GM19395 (cell line): Measurements from ENCODE around the gene ATOX1.
"Not testable (repeated sequence)": the region's sequence is repeated elsewhere in the genome, so short reads cannot be mapped to it uniquely, and the experiment has no call there.

Experiments
- ATAC-seq: cut with Tn5 transposase; IDR thresholded peaks from one replicate; pipeline ENCODE4 v1.9.1; 2021; ENCODE audit warnings: mild to moderate bottlenecking, moderate library complexity; ENCODE audit not compliant: unreplicated experiment

ATOX1 gene, protein sequence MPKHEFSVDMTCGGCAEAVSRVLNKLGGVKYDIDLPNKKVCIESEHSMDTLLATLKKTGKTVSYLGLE

DNA sequence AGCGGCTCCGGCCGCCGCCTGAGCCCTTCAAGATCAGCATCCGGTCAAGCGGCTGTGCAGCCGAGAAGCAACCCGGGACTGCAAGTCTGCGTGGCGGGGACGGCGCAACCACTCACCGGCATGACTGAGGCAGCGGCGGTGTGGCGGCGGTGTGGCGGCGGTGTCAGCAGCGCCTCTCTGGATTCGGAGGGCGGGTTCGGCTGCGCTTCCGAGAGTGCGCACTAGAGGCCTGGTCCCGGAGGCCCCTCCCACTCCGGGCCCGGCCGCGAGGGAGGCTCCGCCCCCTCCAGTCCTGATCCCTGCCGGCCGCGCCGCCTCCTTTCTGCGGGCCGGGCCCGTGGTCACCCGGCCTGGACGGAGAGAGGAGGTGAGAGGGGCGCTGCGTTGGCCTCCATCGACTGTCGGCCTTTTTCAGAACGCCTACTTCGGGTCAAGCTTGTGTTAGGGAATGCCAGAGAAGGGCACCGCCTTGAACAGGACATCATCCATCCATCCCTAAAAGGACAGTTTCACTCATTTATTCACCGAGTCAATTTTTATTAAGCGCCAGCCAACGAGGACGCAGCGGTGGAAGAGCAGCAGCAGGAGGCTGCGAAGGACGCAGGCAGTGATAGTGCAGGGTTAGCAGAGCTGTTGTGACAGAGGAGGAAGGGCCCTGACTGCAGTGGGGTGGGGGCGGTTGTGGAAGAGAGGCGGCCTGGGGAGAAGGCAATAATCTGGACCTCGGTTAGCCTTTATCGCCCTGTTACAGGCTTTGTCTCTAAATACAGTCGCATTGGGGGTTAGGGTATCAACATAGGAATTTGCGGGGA lies at the start of gene ATOX1:
Gene ATOX1 (minus strand): TSS at position 202 of the 812 bp plus-strand sequence. CDS start 80 bp downstream, at position 122.
- ATAC-seq, result peak; percentile 92

DNA sequence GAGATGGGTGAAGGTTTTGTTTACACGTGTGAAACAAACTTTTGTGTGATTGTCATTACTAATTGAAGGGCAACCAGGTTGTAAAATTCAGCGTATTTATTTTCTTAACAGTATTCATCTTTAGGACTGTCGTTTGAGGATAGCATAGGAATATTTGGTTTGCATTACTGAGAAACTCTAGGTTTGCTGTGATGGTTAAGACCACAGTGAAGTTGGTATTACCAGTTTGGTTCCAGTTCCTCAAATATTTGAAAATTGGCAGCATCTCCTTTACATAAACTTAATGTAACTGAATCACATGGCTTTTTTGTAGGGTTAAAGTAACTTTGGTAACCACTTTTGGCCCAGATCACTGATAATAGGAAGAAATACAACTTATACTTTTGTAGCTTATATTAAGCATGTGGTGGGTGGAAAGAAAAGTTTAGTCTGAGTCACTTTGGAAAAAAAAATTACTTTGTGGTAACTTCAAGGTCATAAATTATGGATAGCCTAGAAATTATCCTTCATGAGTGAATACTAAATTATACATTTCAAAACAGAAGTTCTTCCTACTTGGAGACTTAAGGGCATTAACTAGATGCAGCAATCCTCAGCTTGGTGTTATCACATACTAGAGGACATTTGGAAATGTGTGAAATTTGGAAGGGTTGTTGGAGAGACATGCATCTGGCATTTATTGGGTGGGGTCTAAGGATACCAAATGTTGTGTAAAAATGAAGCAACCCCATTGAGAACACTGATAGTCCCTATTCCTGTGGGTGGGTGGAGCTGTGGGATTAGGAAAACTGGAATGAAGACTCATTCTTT lies 47.2 kb upstream of the ATOX1 start:
- ATAC-seq, result no peak

DNA sequence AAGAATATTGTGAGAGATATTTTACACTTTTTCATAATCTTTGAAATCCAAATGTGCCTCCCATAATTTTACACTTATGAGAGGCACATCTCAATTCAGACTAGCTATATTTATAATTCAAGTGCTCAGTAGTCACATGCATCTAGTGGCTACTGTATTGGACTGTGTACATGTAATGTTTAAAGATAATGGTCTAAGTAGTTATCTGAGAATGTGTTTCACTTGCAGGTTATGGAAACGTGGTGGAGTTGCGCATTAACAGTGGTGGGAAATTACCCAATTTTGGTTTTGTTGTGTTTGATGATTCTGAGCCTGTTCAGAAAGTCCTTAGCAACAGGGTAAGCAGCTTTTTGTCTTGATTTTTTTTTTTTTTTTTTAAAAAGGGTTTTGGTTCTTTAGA lies 42.1 kb upstream of the ATOX1 start:
- ATAC-seq, result no peak

DNA sequence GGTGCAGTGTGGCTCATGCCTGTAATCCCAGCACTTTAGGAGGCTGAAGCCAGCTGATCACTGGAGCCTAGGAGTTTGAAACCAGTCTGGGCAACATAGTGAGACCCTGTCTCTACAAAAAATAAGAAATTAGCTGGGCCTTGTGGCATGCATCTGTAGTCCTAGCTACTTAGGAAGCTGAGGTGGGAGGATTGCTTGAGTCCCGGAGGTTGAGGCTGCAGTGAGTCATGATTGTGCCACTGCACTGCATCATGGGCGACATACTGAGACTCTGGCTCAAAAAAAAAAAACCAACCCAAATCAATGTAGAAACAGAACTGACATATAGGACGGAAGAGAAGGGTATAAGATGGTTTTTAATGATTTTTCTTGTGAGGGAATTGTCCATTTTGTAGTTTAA lies 41.0 kb upstream of the ATOX1 start:
- ATAC-seq, result no peak

DNA sequence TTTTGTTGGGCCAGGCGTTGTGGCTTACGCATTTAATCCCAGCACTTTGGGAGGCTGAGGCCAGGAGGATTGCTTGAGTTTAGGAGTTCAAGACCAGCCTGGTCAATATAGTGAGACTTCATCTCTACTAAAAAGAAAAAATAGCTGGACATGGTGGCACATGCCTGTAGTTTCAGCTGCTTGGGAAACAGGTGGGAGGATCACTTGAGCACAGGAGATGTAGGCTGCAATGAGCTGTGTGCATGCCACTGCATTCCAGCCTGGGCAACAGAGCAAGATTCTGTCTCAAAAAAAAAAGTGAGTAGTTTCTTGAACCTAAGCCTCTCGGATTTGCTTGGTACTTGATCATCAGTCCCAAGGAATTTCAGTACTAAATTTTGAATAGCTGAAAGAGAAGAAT lies 40.2 kb upstream of the ATOX1 start:
- no peak for ATAC-seq

DNA sequence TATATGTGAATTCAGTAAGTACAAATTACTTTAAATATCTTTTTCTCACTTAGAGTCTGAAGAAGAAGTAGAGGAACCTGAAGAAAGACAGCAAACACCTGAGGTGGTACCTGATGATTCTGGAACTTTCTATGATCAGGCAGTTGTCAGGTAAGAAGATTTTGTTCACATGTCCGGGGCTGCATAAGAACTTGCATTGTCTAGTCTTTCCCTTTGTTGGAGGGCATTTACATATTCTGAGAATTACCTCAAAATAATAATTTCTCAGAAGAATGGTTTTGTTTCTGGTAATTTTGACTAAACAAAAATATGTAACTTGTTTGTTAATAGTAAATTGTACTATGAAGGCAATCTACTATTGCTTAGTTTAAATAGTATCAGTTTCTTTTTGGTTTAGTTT lies 37.0 kb upstream of the ATOX1 start:
- ATAC-seq, result no peak

DNA sequence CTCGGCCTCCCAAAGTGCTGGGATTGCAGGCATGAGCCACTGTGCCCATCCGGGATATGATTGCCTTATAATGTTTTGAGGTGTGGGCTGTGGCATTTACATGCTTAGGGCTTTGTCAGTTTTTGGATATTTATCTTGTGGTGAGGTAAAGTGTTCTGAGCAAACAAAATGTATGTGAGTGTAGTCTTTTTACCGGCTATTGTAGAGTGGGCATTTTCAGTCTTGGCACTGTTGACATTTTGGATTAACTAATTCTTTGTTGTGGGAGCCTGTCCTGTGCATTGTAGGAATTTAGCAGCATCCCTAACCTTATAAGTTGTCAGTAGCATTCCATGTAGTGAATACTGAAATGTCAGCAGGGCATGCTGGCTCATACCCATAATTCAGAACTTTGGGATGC lies 34.9 kb upstream of the ATOX1 start:
- ATAC-seq, result no peak

DNA sequence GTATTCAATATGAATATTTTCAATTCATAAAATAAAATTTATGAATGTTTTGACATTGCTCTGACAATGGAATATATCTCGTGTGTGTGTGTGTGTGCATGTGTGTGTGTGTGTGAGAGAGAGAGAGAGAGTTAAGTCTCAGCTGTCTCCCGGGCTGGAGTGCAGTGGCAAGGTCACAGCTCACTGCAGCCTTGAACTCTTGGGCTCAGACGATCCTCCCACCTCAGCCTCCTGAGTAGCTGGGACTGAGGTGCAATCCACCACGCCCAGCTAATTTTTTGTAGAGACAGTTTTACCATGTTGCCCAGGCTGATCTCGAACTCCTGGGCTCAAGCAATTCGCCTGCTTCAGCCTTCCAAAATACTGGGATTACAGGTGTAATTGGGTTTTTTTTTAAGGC lies 29.4 kb upstream of the ATOX1 start:
- no peak for ATAC-seq

DNA sequence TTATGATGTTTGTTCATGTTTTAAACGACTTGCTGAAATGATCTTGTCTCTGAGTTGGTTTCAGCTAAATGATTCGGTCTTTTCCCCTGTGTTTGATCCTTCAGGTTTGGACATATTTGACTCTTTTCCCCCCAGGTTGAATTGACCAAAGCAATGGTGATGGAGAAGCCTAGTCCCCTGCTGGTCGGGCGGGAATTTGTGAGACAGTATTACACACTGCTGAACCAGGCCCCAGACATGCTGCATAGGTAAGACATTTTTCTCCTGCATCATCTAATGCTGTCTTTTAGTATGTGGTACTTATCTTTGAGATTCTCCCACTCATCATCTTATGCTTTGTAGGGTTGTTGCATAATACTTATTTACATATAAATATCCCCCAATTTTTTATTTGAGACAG lies 28.0 kb upstream of the ATOX1 start:
- no peak for ATAC-seq

DNA sequence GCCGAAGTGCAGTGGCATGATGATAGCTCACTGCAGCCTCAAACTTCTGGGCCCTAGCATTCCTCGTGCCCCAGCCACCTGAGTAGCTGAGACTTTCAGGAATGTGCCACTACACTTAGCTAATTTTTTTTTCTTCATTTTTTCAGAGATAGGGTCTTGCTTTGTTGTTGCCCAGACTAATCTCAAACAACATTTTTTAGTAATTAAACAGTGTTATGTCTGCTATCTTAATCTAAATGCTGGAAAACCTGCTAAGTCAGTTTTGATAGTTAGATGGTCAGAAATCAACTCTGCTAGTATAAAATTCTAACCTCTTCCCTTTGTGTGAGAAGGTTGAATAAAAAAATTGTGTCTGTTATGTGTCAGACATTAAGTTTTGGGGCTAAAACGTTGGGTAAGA lies 25.7 kb upstream of the ATOX1 start:
- ATAC-seq, result no peak

DNA sequence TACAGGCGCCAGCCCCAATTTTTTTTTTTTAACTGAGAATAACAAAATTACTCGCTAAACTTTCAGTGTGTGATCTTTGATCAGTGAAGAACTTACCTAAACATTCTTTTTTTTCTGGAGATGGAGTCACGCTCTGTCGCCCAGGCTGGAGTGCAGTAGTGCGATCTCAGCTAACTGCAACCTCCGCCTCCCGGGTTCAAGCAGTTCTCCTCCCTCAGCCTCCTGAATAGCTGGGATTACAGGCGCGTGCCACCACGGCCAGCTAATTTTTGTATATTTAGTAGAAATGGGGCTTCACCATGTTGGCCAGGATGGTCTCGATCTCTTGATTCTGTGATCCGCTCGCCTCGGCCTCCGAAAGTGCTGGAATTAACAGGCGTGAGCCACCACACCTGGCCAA lies 25.2 kb upstream of the ATOX1 start:
- ATAC-seq, result not testable (repeated sequence)

DNA sequence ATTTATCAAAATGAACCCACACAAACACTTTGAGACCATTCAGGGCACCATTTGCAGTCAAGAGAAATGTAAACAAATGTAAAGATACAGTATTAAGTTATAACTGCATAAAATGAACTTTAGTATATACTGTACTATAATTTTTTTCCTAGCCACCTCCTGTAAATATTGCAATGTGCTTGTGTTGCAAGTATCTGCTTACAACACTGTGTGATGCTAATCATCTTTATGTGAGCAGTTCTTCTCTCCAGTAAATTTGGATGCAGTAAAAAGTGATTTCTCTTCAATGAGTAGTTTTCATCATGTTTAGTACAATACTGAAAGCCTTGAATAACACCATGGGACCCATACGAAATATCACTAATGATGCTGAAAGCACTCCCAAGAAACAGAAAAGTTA lies 22.8 kb upstream of the ATOX1 start:
- ATAC-seq, result no peak

DNA sequence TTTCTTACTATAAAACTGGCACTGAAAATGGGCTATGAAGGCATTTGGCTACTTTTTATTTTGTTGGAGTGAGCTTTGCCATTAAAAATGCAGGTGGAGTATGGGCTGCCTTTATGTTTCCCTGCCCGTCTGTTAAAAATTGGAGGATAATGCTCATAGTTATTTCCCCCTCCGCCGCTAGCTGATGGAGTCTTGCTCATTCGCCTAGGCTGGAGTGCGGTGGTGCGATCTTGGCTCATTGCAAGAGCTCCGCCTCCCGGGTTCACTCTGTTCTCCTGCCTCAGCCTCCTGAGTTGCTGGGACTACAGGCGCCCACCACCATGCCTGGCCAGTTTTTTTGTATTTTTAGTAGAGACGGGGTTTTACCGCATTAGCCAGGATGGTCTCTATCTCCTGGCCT lies 21.9 kb upstream of the ATOX1 start:
- ATAC-seq, result no peak

DNA sequence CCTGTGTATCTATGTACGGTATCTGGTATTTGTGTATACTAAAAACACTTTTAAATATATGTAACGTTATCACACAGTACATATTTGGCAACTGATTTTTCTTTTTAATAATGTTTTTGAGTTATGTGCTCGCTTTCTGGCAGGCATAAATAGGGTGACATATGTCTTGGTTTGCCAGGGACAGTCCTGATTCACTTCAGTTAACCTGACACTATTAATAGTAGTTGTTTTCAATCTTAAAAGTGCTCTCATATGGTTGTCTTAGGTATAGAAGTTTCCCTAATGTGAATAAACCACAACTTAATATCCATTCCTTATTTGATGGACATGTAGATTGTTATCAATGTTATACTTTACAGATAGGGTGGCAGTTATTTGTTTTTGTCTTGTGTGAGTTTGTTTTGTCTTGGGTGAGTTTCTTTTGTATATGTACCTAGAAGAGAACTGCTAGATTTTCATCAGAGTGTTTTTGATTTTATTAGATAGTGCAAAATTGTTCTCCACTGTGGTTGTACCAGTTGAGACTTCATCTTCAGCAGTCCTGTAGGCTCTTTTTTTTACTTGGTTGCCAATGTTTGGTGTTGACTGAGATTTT lies 21.2 kb upstream of the ATOX1 start:
- no peak for ATAC-seq

DNA sequence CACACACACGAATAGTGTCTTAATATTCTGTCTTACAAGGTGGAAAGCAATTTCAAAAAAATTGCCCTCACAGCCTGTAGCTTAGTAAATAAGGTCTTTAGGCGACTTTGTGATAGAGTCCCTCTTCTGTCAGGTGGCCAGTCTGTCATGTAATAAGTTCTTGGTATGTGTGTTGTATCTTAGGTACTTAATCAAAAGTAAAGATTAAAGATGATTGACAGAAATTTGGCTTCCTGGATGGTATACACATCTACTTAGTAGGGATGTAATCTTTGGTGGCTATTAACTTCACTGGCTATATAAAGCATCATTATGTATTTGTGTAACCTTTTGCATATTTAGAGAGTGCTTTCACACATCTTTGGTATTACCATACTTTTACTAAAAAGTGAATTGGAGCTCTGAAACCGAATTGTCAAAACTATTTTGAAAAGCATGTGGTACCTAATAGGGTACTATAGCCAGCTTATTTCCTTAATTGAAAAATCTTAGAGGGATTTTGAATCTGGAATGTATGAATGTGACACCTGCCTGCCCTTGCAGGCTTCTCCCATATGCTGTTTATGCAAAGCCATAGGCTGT lies 16.7 kb upstream of the ATOX1 start:
- no peak for ATAC-seq

DNA sequence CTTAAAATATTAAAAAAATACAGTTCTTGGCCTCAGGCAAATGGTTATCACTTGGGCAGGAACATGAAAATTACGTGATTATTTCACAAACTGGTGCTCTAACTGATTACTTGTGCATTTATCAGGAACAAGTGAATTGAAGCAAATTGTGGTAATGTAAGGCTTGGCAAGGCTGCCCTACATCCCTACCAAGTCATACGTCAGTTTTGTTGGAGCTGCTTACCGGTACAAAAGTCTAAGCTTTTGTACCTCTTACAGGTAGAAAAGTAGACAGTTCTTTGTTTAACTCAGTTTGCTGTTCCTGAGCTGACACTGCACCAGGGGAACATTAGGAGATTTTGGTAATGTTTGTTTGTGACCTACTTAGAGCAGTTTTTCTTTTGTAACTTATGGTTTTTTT lies 15.5 kb upstream of the ATOX1 start:
- no peak for ATAC-seq

DNA sequence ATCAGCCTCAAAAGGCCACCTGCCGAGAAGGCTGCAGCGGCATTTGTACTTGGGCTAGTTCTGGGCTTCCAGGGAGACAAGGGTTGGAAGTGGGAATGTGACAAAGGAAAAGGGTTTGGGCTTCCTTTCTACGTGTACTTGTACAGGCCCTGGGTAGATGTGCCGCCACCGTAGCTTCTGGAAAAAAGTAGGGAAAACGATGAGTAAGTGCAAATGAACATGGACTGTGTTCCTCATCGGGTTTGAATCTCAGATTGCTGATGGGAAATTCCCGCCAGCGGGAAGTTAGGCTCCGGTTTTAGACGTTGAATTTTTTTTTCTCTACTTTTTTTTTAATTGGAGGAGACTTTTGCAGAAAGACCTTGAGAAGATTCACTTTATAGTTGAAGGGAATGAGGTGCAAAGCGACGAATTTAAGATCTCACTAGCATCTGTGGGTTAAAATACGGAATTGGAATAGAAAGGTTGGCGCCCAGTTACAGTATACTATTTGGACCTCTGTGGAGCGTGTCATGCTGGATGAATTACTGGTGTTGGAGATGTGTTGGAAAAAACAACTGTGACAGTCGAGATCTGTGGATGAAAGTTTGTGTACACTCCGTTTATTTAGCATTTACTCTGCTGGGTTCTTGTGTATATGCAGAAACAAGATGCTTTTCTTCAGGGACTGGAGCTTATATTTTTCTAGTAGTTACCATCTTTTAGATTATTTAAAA lies 14.6 kb upstream of the ATOX1 start:
- no peak for ATAC-seq

DNA sequence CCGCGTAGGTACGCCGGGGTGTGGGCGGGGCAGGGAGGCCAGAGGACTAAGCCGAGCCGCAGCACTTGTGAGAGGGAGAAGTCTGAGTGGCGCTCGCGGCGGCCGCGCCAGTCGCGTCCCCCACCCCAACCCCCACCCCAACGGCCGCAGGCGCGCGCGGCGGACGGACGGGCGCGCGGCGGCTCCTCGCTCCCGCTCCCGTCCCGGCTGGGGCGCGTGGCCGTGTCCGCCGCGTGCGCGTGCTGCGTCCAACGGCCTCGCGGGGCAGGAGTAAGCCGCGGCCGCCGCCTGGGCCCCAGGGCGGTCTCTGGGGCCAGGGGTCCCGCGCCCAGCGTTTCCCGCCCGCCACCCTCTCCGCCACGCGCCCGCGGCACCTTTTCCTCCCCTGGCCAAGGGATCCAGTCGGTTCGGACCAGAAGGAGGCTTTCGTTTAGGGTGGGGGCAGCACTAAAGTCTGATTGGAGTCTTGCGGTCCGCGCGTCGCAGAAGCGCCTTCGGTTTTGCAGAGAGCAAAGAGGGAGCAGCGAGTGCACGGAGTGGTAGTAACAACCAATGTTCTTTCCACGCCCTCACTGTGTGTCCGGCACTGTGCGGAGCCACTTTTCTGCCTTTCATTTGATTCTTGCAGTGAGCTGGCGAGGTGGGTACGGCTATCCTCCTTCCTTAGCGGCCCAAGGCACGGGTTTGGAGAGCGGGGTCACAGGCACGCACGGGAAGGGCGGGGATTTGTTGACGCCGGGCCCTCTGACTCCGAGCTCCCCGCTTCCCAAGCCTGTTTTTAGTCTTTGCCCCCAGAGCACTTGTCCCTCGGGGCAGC lies 13.8 kb upstream of the ATOX1 start:
- ATAC-seq, result no peak

DNA sequence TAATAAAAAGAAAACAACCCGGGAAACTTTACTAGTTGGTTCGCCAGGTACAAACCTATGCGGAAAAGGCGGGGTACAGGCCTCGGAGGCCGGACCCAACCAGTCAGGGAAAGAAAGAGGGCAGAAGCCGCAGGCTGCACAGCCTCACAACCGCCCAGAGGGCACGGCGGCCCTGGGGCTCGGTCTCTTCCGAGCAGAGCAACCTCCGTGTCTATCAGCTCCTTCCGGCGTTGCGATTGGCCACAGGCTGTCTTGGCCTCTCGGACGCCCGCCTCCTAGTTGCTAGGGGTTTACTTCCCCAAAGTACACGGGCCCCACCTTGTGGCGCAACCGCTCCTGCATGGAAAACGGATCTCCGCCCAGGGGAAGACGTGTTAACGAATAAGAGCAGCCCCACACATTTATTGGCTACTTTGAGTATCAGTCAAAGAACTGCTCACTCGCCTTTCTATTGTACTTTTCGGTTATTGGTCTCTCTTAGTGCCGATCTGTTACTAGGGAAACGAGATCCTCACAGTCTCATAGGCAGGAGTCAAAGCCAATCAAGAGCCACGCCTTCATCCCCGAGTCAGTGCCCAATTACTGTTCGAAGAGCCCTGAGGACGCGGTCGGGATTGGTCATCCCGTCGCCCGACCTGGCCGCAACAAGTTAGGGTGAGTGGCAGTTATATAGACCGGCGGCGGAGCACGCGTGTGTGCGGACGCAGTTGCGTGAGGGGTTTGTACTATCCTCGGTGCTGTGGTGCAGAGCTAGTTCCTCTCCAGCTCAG lies 13.0 kb upstream of the ATOX1 start, which contains the start of gene G3BP1:
Gene G3BP1 (plus strand): TSS at position 696 of the 770 bp plus-strand sequence. CDS start 14,667 bp downstream, outside the sequence.
- peak; percentile 85 for ATAC-seq
